Keratinocyte (primary cell): ENCODE measurements around the gene ZMYM5. TPM values are rescaled to one million over a fixed set of nuclear protein-coding genes. Genes with fewer than 3 reads are reported as not detected.

Experiments
- DNase-seq: peaks from one replicate; pipeline ENCODE4 v3.0.0-alpha.2; 2011; ENCODE audit warnings: low read depth, missing footprints, low spot score
- FAIRE-seq: peaks from 2 replicates; lab custom pipeline; 2011; peaks lifted over from hg19 to GRCh38; lab: Jason Lieb, UNC
- H2AFZ ChIP-seq: 2 replicates; pipeline ENCODE4 v1.6.0; 2012; ENCODE audit warnings: low read length, control low read depth, inconsistent platforms; ENCODE audit not compliant: control insufficient read depth
- H3K27ac ChIP-seq: 2 replicates; pipeline ENCODE4 v1.5.1; 2011; ENCODE audit warnings: low read length; ENCODE audit not compliant: control insufficient read depth, insufficient read depth
- H3K27me3 ChIP-seq: 3 replicates; pipeline ENCODE4 v1.6.0; 2011; ENCODE audit warnings: low read length; ENCODE audit not compliant: control insufficient read depth, insufficient read depth; ENCODE audit errors: extremely low read depth
- H3K36me3 ChIP-seq, 2 experiments: 2 replicates in 1 of 2; 3 replicates in 1 of 2; pipeline ENCODE4 v1.5.1; 2011; ENCODE audit warnings: low read length in 2 of 2, mild to moderate bottlenecking in 1 of 2; ENCODE audit not compliant: control insufficient read depth in 2 of 2, insufficient read depth in 2 of 2; ENCODE audit errors: extremely low read depth in 1 of 2
- H3K4me1 ChIP-seq: 3 replicates; pipeline ENCODE4 v1.5.1; 2011; ENCODE audit warnings: low read length; ENCODE audit not compliant: control insufficient read depth, insufficient read depth; ENCODE audit errors: extremely low read depth
- H3K4me2 ChIP-seq: 3 replicates; pipeline ENCODE4 v1.6.0; 2011; ENCODE audit warnings: low read depth, low read length; ENCODE audit not compliant: control insufficient read depth, insufficient read depth; ENCODE audit errors: extremely low read depth
- H3K4me3 ChIP-seq, 3 experiments: fragments of 200-600 bp in 1 of 3; sonication (generic) in 1 of 3; 2 replicates in 2 of 3; 3 replicates in 1 of 3; pipeline ENCODE4 v1.5.1; 2011 to 2016; ENCODE audit warnings: low read length in 3 of 3, mild to moderate bottlenecking in 3 of 3, control low read depth in 2 of 3, inconsistent platforms in 1 of 3, low read depth in 1 of 3, mixed read lengths in 1 of 3, mixed run types in 1 of 3, moderate library complexity in 1 of 3; ENCODE audit not compliant: control insufficient read depth in 2 of 3, insufficient read depth in 2 of 3; ENCODE audit errors: extremely low read depth in 1 of 3
- H3K79me2 ChIP-seq: 2 replicates; pipeline ENCODE4 v1.6.0; 2012; ENCODE audit warnings: low read length; ENCODE audit not compliant: control insufficient read depth, insufficient read depth
- H3K9ac ChIP-seq: 3 replicates; pipeline ENCODE4 v1.6.0; 2011; ENCODE audit warnings: low read length; ENCODE audit not compliant: control insufficient read depth, insufficient read depth; ENCODE audit errors: extremely low read depth
- H3K9me1 ChIP-seq: 3 replicates; pipeline ENCODE4 v1.6.0; 2011; ENCODE audit warnings: low read length; ENCODE audit not compliant: control insufficient read depth, insufficient read depth; ENCODE audit errors: extremely low read depth
- H3K9me3 ChIP-seq: 2 replicates; pipeline ENCODE4 v1.5.1; 2012; ENCODE audit warnings: low read depth, low read length; ENCODE audit not compliant: control insufficient read depth
- H4K20me1 ChIP-seq: 3 replicates; pipeline ENCODE4 v1.6.0; 2011; ENCODE audit warnings: low read length; ENCODE audit not compliant: control insufficient read depth, insufficient read depth; ENCODE audit errors: extremely low read depth
- CTCF ChIP-seq, 3 experiments: IDR thresholded peaks in 1 of 3; conservative IDR thresholded peaks in 1 of 3; optimal IDR thresholded peaks in 1 of 3; 2 replicates in 2 of 3; 3 replicates in 1 of 3; pipeline versions ENCODE3 to v1.5.1; 2011; ENCODE audit warnings: low read length in 3 of 3, mild to moderate bottlenecking in 3 of 3, moderate library complexity in 2 of 3, control low read depth in 1 of 3, inconsistent platforms in 1 of 3; ENCODE audit not compliant: insufficient read depth in 2 of 3; ENCODE audit errors: extremely low read depth in 1 of 3
- EZH2 ChIP-seq: IDR thresholded peaks from one replicate; pipeline ENCODE4 v1.6.1; 2012; ENCODE audit warnings: inconsistent platforms, mild to moderate bottlenecking, low read length, moderate library complexity
- dilution Hi-C: fragments of 300-500 bp; cut with MboI; formaldehyde crosslinking; loops from one replicate; pipeline ENCODE4 v1.7.0; 2020; ENCODE audit warnings: low sequenced_read_pairs; ENCODE audit not compliant: extremely low pct_ligation_motif_present
- polyA plus RNA-seq, 5 experiments: library from polyadenylated mRNA; depleted of rRNA in 3 of 5; stranded (reverse) in 3 of 5; stranded (forward) in 1 of 5; unstranded in 1 of 5; fragments of >200 nt; gene quantifications; 1 replicate in 1 of 5; 2 replicates in 3 of 5; 3 replicates in 1 of 5; pipeline versions ENCODE4 v1.2.1 to v1.2.3, GENCODE V29; 2011 to 2012; ENCODE audit warnings: missing spikeins in 2 of 5, low read depth in 1 of 5, low replicate concordance in 1 of 5

ZMYM5 gene
- polyA plus RNA-seq, 1 donor (not counting 4 experiments of a cell fraction or from before 2014, with no cell fraction given): 15.4 TPM

- Histone ChIP-seq H2AFZ (no peak overlapping the region), H3K4me1 (peaks cover 4% of the 10 kb centered on the region), H3K79me2 (peaks cover 58% of the 10 kb centered on the region), H3K4me3 (no peak overlapping the region), H4K20me1 (no peaks in the 10 kb centered on the region), H3K36me3 (peaks cover 2 to 4% of the 10 kb centered on the region in 2 experiments), H3K4me2 (no peak overlapping the region), H3K9ac (no peak overlapping the region), H3K9me1 (no peaks in the 10 kb centered on the region), H3K27me3 (no peaks in the 10 kb centered on the region), H3K27ac (peak overlapping the region; percentile 12), H3K9me3 (no peaks in the 10 kb centered on the region)
- FAIRE-seq: peak; percentile 39
- no peak for DNase-seq
- TF ChIP-seq CTCF (optimal IDR thresholded peaks at IDR 0.05 in 1 of 3, IDR thresholded peaks at IDR 0.05 in 1 of 3, conservative IDR thresholded peaks at IDR 0.05 in 1 of 3; ENCODE audit: extremely low read depth in 1 of 3, insufficient read depth in 2 of 3, low read length in 3 of 3) (no peak), EZH2 (no peak)
- dilution Hi-C loops: no loop called here
Measured at GRCh38 chr13:19852766-19853165, 10.7 kb downstream of the ZMYM5 start.

DNA sequence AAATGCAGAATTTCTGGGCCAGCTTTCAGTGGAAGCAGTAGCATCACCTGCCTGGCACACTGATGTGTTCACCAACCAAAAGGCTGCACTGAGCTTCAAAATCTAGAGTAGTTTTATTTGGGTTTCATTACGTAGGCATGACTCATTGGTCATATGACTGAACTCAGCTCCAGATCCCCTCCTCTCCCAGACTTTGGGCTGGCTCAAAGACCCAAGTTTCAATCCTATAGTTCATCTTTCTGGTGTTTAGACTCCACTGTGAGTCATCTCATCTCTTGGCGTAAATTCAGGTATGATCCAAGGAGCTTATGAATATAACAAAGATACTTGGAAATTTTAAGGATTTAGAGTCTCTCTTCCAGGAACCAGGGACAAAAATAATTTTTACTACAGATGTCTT is 17.7 kb downstream of the ZMYM5 start:
- Histone ChIP-seq H3K9me3 (no peaks in the 10 kb centered on the region), H3K9me1 (no peaks in the 10 kb centered on the region), H3K4me3 (no peak overlapping the region), H3K36me3 (peaks cover 0 to 4% of the 10 kb centered on the region in 2 experiments), H2AFZ (no peak overlapping the region), H3K4me2 (peak overlapping the region; percentile 30), H3K9ac (peak overlapping the region; percentile 22), H4K20me1 (no peaks in the 10 kb centered on the region), H3K27me3 (no peaks in the 10 kb centered on the region), H3K79me2 (peaks cover 47% of the 10 kb centered on the region), H3K4me1 (peaks cover 10% of the 10 kb centered on the region), H3K27ac (peak overlapping the region; percentile 72)
- dilution Hi-C loops: loop anchor here (25.0 kb wide), 1 partner anchor 117 kb away; the partner anchor contains the start of gene ZMYM2
- TF ChIP-seq EZH2 (no peak), CTCF (optimal IDR thresholded peaks at IDR 0.05 in 1 of 3, IDR thresholded peaks at IDR 0.05 in 1 of 3, conservative IDR thresholded peaks at IDR 0.05 in 1 of 3; ENCODE audit: extremely low read depth in 1 of 3, insufficient read depth in 2 of 3, low read length in 3 of 3) (no peak)
- FAIRE-seq: peak; percentile 94
- DNase-seq: peak; percentile 79
